ENCODE results near the gene RHO. TPM values are rescaled to one million over a fixed set of nuclear protein-coding genes. Genes with fewer than 3 reads are reported as not detected.

RHO gene
- total RNA-seq, 1 experiment from 2014 or later = not detected

GRCh38 chr3:129485721-129486663, 42.4 kb upstream of the RHO start:
- Mint-ChIP-seq H3K4me3 (peak overlapping the region; percentile 10), H3K9me3 (no peaks in the 10 kb centered on the region), H3K36me3 (peaks cover 9% of the 10 kb centered on the region; the same call in 1 of the 2 replicates), H3K4me1 (peaks cover 54% of the 10 kb centered on the region), H3K27ac (peak overlapping the region; percentile 91), H3K27me3 (ENCODE audit: low read depth) (no peaks in the 10 kb centered on the region)
- TF ChIP-seq TP53 (CRISPR knock-in tag; IDR thresholded peaks at IDR 0.05) (no peak), TEAD4 (CRISPR knock-in tag; IDR thresholded peaks at IDR 0.05) (no peak), ZNF512 (CRISPR knock-in tag; IDR thresholded peaks at IDR 0.05; ENCODE audit: borderline replicate concordance) (no peak), ZNF671 (CRISPR knock-in tag; IDR thresholded peaks at IDR 0.05) (no peak), ZNF138 (CRISPR knock-in tag; conservative IDR thresholded peaks at IDR 0.05) (no peak), CBFB (CRISPR knock-in tag; IDR thresholded peaks at IDR 0.05; ENCODE audit: low read depth) (no peak), USF2 (CRISPR knock-in tag; IDR thresholded peaks at IDR 0.05) (no peak), ZBTB21 (CRISPR knock-in tag; IDR thresholded peaks at IDR 0.05; ENCODE audit: borderline replicate concordance) (no peak), RORB (CRISPR knock-in tag; IDR thresholded peaks at IDR 0.05) (no peak), NFYB (CRISPR knock-in tag; conservative IDR thresholded peaks at IDR 0.05; ENCODE audit: low read depth) (no peak)
- TF ChIP-seq, protein P1, sequence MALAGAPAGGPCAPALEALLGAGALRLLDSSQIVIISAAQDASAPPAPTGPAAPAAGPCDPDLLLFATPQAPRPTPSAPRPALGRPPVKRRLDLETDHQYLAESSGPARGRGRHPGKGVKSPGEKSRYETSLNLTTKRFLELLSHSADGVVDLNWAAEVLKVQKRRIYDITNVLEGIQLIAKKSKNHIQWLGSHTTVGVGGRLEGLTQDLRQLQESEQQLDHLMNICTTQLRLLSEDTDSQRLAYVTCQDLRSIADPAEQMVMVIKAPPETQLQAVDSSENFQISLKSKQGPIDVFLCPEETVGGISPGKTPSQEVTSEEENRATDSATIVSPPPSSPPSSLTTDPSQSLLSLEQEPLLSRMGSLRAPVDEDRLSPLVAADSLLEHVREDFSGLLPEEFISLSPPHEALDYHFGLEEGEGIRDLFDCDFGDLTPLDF (CRISPR knock-in tag; IDR thresholded peaks at IDR 0.05) = no peak
- TF ChIP-seq, protein P2, sequence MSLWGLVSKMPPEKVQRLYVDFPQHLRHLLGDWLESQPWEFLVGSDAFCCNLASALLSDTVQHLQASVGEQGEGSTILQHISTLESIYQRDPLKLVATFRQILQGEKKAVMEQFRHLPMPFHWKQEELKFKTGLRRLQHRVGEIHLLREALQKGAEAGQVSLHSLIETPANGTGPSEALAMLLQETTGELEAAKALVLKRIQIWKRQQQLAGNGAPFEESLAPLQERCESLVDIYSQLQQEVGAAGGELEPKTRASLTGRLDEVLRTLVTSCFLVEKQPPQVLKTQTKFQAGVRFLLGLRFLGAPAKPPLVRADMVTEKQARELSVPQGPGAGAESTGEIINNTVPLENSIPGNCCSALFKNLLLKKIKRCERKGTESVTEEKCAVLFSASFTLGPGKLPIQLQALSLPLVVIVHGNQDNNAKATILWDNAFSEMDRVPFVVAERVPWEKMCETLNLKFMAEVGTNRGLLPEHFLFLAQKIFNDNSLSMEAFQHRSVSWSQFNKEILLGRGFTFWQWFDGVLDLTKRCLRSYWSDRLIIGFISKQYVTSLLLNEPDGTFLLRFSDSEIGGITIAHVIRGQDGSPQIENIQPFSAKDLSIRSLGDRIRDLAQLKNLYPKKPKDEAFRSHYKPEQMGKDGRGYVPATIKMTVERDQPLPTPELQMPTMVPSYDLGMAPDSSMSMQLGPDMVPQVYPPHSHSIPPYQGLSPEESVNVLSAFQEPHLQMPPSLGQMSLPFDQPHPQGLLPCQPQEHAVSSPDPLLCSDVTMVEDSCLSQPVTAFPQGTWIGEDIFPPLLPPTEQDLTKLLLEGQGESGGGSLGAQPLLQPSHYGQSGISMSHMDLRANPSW (CRISPR knock-in tag; conservative IDR thresholded peaks at IDR 0.05; ENCODE audit: low read depth) = no peak
- TF ChIP-seq, protein P3, sequence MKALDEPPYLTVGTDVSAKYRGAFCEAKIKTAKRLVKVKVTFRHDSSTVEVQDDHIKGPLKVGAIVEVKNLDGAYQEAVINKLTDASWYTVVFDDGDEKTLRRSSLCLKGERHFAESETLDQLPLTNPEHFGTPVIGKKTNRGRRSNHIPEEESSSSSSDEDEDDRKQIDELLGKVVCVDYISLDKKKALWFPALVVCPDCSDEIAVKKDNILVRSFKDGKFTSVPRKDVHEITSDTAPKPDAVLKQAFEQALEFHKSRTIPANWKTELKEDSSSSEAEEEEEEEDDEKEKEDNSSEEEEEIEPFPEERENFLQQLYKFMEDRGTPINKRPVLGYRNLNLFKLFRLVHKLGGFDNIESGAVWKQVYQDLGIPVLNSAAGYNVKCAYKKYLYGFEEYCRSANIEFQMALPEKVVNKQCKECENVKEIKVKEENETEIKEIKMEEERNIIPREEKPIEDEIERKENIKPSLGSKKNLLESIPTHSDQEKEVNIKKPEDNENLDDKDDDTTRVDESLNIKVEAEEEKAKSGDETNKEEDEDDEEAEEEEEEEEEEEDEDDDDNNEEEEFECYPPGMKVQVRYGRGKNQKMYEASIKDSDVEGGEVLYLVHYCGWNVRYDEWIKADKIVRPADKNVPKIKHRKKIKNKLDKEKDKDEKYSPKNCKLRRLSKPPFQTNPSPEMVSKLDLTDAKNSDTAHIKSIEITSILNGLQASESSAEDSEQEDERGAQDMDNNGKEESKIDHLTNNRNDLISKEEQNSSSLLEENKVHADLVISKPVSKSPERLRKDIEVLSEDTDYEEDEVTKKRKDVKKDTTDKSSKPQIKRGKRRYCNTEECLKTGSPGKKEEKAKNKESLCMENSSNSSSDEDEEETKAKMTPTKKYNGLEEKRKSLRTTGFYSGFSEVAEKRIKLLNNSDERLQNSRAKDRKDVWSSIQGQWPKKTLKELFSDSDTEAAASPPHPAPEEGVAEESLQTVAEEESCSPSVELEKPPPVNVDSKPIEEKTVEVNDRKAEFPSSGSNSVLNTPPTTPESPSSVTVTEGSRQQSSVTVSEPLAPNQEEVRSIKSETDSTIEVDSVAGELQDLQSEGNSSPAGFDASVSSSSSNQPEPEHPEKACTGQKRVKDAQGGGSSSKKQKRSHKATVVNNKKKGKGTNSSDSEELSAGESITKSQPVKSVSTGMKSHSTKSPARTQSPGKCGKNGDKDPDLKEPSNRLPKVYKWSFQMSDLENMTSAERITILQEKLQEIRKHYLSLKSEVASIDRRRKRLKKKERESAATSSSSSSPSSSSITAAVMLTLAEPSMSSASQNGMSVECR (CRISPR knock-in tag; IDR thresholded peaks at IDR 0.05; ENCODE audit: borderline replicate concordance) = no peak
- TF ChIP-seq, protein P4, sequence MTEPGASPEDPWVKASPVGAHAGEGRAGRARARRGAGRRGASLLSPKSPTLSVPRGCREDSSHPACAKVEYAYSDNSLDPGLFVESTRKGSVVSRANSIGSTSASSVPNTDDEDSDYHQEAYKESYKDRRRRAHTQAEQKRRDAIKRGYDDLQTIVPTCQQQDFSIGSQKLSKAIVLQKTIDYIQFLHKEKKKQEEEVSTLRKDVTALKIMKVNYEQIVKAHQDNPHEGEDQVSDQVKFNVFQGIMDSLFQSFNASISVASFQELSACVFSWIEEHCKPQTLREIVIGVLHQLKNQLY (CRISPR knock-in tag; IDR thresholded peaks at IDR 0.05) = no peak
- DNase-seq (ENCODE audit: low spot score) = no peak
- ChIA-PET POLR2A (interaction anchor here (1.1 kb wide), 1 partner anchor 59 kb away, joined by 3 read pairs; no protein-coding TSS in a partner anchor), CTCF (interaction anchor here (0.6 to 2.5 kb wide), 9 partner anchors 16 to 456 kb away, joined by 3 to 17 read pairs (median 4); no protein-coding TSS in a partner anchor)
- ATAC-seq = peak; percentile 26

Measured in WTC11 (cell line).